HG03097 (cell line): ENCODE measurements around the gene SMARCA5.
"Not testable (repeated sequence)": the region's sequence is repeated elsewhere in the genome, so short reads cannot be mapped to it uniquely, and the experiment has no call there.

Experiments
- ATAC-seq: cut with Tn5 transposase; IDR thresholded peaks from one replicate; pipeline ENCODE4 v1.9.1; 2021; ENCODE audit not compliant: unreplicated experiment, low FRiP score

Gene SMARCA5

GRCh38 chr4:143513314-143514168 is at the start of gene SMARCA5:
Gene SMARCA5 (plus strand): TSS chr4:143513702. CDS start chr4:143513925, 223 bp downstream.
- ATAC-seq, result peak; percentile 88

- ATAC-seq, result no peak
Measured at GRCh38 chr4:143473334-143474126, 40.0 kb upstream of the SMARCA5 start.

GRCh38 chr4:143477487-143477886 is 36.0 kb upstream of the SMARCA5 start:
- ATAC-seq, result no peak

GRCh38 chr4:143481361-143481760 is 32.1 kb upstream of the SMARCA5 start:
- no peak for ATAC-seq

GRCh38 chr4:143482840-143483239 is 30.7 kb upstream of the SMARCA5 start:
- ATAC-seq, result no peak

- no peak for ATAC-seq
Measured at GRCh38 chr4:143486314-143486713, 27.2 kb upstream of the SMARCA5 start.

GRCh38 chr4:143488687-143489086 is 24.8 kb upstream of the SMARCA5 start:
- ATAC-seq, result no peak

- ATAC-seq, result no peak
Measured at GRCh38 chr4:143489106-143489505, 24.4 kb upstream of the SMARCA5 start.

GRCh38 chr4:143498021-143498420 is 15.5 kb upstream of the SMARCA5 start:
- ATAC-seq, result no peak

GRCh38 chr4:143502231-143502630 is 11.3 kb upstream of the SMARCA5 start:
- no peak for ATAC-seq

- ATAC-seq, result no peak
Measured at GRCh38 chr4:143506031-143506430, 7.5 kb upstream of the SMARCA5 start.

- ATAC-seq, result no peak
Measured at GRCh38 chr4:143511906-143512305, 1.6 kb upstream of the SMARCA5 start.

GRCh38 chr4:143512978-143513313 is 556 bp upstream of the SMARCA5 start:
- peak; percentile 34 for ATAC-seq

GRCh38 chr4:143514169-143514495 is 630 bp downstream of the SMARCA5 start:
- no peak for ATAC-seq

- no peak for ATAC-seq
Measured at GRCh38 chr4:143514497-143514896, 995 bp downstream of the SMARCA5 start.

- ATAC-seq, result no peak
Measured at GRCh38 chr4:143514901-143515300, 1.4 kb downstream of the SMARCA5 start.

- ATAC-seq, result no peak
Measured at GRCh38 chr4:143515905-143516304, 2.4 kb downstream of the SMARCA5 start.

- ATAC-seq, result no peak
Measured at GRCh38 chr4:143517764-143518163, 4.3 kb downstream of the SMARCA5 start.

- no peak for ATAC-seq
Measured at GRCh38 chr4:143524211-143524610, 10.7 kb downstream of the SMARCA5 start.

- ATAC-seq, result not testable (repeated sequence)
Measured at GRCh38 chr4:143528046-143528445, 14.5 kb downstream of the SMARCA5 start.

GRCh38 chr4:143531380-143531779 is 17.9 kb downstream of the SMARCA5 start:
- ATAC-seq, result no peak
